Activated CD4-positive, CD25-positive, alpha-beta regulatory T cell treated with anti-CD3 and anti-CD28 coated beads, Interleukin-2, amount 50 U/mL, for 24 hours (primary cell): ENCODE data around the gene ACKR1.

ENCODE experiments used
- ATAC-seq, 2 donors: fragments of 150-1000 bp; cut with Tn5 transposase; one replicate each; pipeline ENCODE4 v1.10.0; 2021; ENCODE audit warnings: mild to moderate bottlenecking in 1 of 2, moderate library complexity in 1 of 2

The ACKR1 gene

DNA sequence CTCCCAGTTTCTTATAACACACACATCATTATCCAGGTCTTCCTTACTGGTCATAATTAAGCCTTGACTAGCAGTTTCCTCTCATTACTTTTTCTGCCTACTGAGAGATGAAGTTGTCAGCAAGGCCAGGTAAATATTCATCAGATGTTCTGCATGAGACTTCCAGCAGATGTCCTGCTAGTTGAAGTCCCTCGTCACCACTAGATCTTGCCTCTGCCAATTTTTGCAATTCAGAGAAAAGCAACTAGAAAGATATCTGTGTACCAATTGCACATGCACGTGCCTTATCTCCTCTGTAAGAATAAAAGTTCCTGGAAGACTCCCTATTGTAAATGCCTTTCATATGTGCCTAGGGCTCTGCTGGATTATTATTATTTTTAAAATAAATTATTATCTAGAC lies 18.3 kb downstream of the ACKR1 start:
- ATAC-seq: no peak

DNA sequence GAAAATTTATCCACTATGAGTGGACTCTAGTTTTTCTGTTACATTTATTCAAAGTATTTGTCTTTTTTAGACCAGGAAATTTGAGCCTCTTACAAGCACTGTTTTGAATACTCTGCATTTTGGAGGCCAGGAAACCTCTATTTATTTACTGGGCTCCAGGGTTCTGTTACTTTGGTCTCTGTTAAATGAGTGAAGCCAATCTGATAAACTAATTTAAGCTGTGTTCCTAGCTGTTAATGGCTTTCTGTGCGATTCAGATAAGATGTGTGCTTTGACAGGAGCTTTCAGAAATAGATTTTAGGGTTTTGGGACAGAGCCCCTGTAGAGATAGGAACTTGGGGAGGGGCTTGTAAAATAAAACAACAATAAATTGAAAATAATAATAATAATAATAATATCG lies 23.9 kb downstream of the ACKR1 start:
- ATAC-seq: no peak

DNA sequence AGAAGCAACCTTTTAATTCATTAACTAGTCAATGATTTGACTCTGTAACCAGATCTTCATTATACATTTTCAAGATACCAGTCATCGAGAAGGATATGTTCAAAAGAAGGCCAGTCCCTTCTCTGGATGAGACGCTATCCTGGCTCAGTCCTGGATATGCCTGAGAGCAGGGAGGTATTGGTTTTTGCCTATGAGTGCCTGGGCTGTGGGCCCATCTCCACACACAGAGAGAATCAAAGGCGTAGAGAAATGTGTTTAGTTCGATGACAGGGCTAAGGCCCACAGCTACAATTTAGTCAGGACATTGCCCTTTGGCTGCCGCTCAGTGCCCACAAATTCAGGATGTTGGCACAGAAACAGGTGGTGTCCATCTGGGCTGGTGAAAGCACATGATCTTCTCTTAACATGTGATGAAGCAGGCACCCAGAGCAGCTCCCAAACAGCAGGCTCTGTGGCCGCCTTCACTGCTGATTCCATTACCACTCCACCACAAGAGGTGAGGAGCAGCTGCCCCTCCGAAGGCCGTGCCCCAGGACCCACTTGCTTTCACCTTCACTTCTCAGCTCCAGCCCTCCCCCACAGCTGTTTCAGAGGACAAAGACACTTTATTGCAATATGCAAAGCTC lies 24.7 kb downstream of the ACKR1 start:
- no peak for ATAC-seq

DNA sequence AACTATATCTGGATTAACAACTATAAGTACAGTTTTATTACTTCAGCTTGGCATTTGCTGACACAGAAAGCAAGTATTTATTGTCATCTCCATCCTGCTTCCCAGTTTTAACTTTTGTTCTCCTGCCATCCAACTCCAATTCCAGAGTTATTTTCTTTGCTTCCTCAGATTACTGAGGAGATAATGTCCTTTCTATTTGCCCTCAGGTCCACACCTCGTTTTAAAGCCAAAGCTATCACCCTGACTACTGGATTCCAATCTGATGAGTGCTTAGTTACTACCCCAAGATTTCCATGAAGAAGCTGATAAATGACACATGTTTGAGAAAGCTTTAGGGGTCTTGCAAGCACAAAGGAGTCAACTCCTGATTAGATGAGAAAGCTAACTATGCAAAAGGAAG lies 25.2 kb downstream of the ACKR1 start:
- ATAC-seq: no peak

DNA sequence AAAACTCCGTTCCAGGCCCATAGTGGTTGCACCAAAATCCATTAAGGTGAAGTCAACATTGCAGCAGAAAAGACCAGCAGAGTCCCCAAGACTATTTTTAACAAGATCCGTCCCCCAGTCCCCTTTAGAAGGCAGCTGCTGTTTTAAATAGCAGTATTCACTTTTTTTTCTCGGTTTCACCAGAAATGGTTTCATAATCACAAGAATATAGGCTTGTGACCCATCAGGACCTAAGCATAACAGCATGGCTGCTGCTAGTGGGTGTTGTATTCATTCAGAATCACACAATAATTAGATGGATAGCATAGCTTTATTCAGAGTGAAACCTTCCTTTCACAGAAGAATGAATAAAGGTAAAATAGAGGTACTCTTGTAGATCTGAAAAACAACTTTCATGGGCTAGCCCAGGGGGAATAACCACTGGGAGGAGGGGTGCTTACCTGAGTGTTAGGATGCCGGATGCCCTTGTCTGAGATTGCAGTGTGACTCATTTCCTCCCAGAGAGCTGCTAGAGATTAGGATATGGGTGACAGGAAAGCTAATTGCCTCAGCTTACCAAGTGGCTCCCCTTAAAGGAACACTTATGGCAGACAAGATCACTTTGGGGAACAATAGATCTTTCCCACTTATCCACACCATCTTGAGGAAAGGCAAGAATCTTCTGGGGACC lies 35.0 kb downstream of the ACKR1 start:
- no peak for ATAC-seq

DNA sequence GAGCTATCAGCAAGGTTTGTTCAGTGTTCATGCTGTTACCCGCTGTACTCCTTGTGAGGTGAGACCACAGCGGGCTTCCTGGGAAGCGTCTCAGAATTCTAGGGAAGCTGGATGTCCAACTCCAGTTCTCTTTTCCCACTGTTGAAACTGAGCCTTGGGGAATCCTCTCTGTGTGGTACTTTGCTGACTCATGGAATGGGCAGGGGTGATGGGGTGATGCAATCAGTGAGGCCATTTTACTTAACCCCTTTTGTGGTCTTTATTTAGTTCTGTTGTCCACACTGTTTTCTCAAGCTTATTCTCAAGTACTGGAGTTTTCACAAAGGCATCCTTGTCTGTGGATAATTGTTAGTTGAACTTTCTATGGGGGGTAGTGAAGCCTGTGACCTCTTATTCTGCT lies 42.6 kb downstream of the ACKR1 start:
- no peak for ATAC-seq

DNA sequence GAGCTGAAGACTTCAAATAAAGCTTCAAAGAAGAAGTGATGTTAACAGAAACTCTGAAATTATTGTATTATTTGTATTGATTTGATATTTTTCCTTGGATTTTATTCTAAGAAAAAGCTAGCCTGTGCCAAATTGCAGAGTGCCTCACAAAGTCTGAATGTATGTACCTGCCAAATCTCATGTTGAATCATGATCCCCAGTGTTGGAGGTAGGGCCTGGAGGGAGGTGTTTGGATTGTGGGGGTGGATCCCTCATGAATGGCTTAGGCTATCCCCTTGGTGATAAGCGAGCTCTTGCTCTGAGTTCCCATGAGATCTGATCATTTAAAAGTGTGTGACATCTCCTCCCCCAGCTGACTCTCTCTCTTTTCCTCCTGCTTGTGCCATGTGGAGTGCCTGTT lies 43.6 kb downstream of the ACKR1 start:
- ATAC-seq: no peak

DNA sequence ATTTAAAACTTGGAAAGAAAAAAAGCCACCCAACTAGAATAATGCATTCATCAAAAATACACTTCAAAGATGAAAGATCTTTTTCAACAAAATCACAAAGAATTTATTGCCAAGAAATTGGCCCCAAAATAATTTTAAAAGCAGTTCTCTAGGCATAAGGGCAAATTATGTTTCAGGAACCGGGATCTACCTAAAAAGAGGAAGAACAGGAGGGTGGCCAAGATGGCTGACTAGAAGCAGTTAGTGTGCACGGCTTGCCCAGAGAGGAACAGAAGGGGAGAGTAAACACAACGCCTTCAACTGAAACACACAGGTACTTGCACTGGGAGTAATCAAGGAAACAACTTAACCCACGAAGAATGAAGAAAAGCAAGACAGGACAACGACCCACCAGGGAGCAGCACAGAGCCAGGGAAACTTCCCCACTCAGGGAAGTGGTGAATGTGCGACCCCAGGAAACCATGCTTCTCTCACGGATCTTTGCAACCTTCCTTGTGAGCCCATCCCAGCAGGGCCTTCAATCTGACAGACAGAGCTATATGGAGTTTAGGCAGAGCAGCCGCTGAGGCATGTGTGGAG lies 46.1 kb downstream of the ACKR1 start:
- no peak for ATAC-seq
